ENCODE results near the gene RPF1.
"Not testable (repeated sequence)": the region's sequence is repeated elsewhere in the genome, so short reads cannot be mapped to it uniquely, and the experiment has no call there.

Gene RPF1

GRCh38 chr1:84489766-84490165, 10.7 kb downstream of the RPF1 start:
- DNase-seq (ENCODE audit: low read depth in 2 of 3, low spot score in 1 of 3), result no peak

- DNase-seq (ENCODE audit: low read depth in 2 of 3, low spot score in 1 of 3), result no peak
Measured at GRCh38 chr1:84492726-84493125, 13.7 kb downstream of the RPF1 start.

- DNase-seq (ENCODE audit: low read depth in 2 of 3, low spot score in 1 of 3), result no peak
Measured at GRCh38 chr1:84493747-84494146, 14.7 kb downstream of the RPF1 start.

- DNase-seq (ENCODE audit: low read depth in 2 of 3, low spot score in 1 of 3), result no peak
Measured at GRCh38 chr1:84496498-84496897, 17.4 kb downstream of the RPF1 start.

GRCh38 chr1:84497631-84498275, 18.7 kb downstream of the RPF1 start:
- no peak for DNase-seq (ENCODE audit: low read depth in 2 of 3, low spot score in 1 of 3)

GRCh38 chr1:84502927-84503326, 23.9 kb downstream of the RPF1 start:
- no peak for DNase-seq (ENCODE audit: low read depth in 2 of 3, low spot score in 1 of 3)

- no peak for DNase-seq (ENCODE audit: low read depth in 2 of 3, low spot score in 1 of 3)
Measured at GRCh38 chr1:84504580-84505492, 25.8 kb downstream of the RPF1 start.

GRCh38 chr1:84505493-84506001, 26.5 kb downstream of the RPF1 start:
- no peak for DNase-seq (ENCODE audit: low read depth in 2 of 3, low spot score in 1 of 3)

- peak; percentile 93 to 97 (median 96) for DNase-seq (ENCODE audit: low read depth in 2 of 3, low spot score in 1 of 3)
Measured at GRCh38 chr1:84506002-84506728, 27.1 kb downstream of the RPF1 start, which contains the start of the genes GNG5 and SPATA1. Gene GNG5 (minus strand): TSS chr1:84506581. CDS start chr1:84506091, 490 bp downstream. Gene SPATA1 (plus strand): TSS chr1:84506386. CDS start chr1:84516360, 9,974 bp downstream.

GRCh38 chr1:84506729-84507453, 27.8 kb downstream of the RPF1 start:
- DNase-seq (ENCODE audit: low read depth in 2 of 3, low spot score in 1 of 3), result no peak

- DNase-seq (ENCODE audit: low read depth in 2 of 3, low spot score in 1 of 3), result not testable (repeated sequence)
Measured at GRCh38 chr1:84507887-84508286, 28.8 kb downstream of the RPF1 start.

GRCh38 chr1:84508510-84508909, 29.4 kb downstream of the RPF1 start:
- DNase-seq (ENCODE audit: low read depth in 2 of 3, low spot score in 1 of 3), result no peak

- no peak for DNase-seq (ENCODE audit: low read depth in 2 of 3, low spot score in 1 of 3)
Measured at GRCh38 chr1:84509029-84509428, 30.0 kb downstream of the RPF1 start.

- DNase-seq (ENCODE audit: low read depth in 2 of 3, low spot score in 1 of 3), result no peak
Measured at GRCh38 chr1:84510165-84510564, 31.1 kb downstream of the RPF1 start.

- no peak for DNase-seq (ENCODE audit: low read depth in 2 of 3, low spot score in 1 of 3)
Measured at GRCh38 chr1:84510668-84511067, 31.6 kb downstream of the RPF1 start.

GRCh38 chr1:84524590-84524989, 45.5 kb downstream of the RPF1 start:
- DNase-seq (ENCODE audit: low read depth in 2 of 3, low spot score in 1 of 3), result no peak

GRCh38 chr1:84525779-84526178, 46.7 kb downstream of the RPF1 start:
- DNase-seq (ENCODE audit: low read depth in 2 of 3, low spot score in 1 of 3), result no peak

- DNase-seq (ENCODE audit: low read depth in 2 of 3, low spot score in 1 of 3), result no peak
Measured at GRCh38 chr1:84538599-84538998, 59.5 kb downstream of the RPF1 start.

- DNase-seq (ENCODE audit: low read depth in 2 of 3, low spot score in 1 of 3), result no peak
Measured at GRCh38 chr1:84539972-84540371, 60.9 kb downstream of the RPF1 start.

GRCh38 chr1:84540759-84541158, 61.7 kb downstream of the RPF1 start:
- no peak for DNase-seq (ENCODE audit: low read depth in 2 of 3, low spot score in 1 of 3)

- no peak for DNase-seq (ENCODE audit: low read depth in 2 of 3, low spot score in 1 of 3)
Measured at GRCh38 chr1:84541679-84542078, 62.6 kb downstream of the RPF1 start.
